Right lobe of liver (tissue), 6 donors: ENCODE data around the gene VWC2. TPM values are rescaled to one million over a fixed set of nuclear protein-coding genes. Genes with fewer than 3 reads are reported as not detected.

Experiments
- ATAC-seq, 4 donors: fragments of 200-7000 bp; cut with Tn5 transposase; one replicate each; pipeline ENCODE4 v1.9.1; 2020; ENCODE audit warnings: mild to moderate bottlenecking in 4 of 4, moderate library complexity in 4 of 4
- DNase-seq, 3 donors: peaks; one replicate each; pipeline ENCODE4 v3.0.0-alpha.2; 2020
- H3K27ac ChIP-seq, 3 donors: fragments of 200-600 bp; one replicate each; pipeline ENCODE4 v1.8.0; 2022
- H3K27me3 ChIP-seq, 2 donors: fragments of 200-600 bp; one replicate each; pipeline ENCODE4 v1.8.0; 2022
- H3K36me3 ChIP-seq, 4 donors: fragments of 200-600 bp; sonication (generic) in 1 of 4; one replicate each; pipeline versions ENCODE4 v1.5.1 to v1.8.0; 2017 to 2022; ENCODE audit warnings: control low read depth in 1 of 4
- H3K4me1 ChIP-seq, 4 donors: fragments of 200-600 bp; sonication (generic) in 1 of 4; one replicate each; pipeline versions ENCODE4 v1.5.1 to v1.8.0; 2017 to 2022; ENCODE audit warnings: control low read depth in 1 of 4
- H3K4me3 ChIP-seq, 3 donors: fragments of 200-600 bp; one replicate each; pipeline ENCODE4 v1.8.0; 2022
- H3K9me3 ChIP-seq, 4 donors: fragments of 200-600 bp; sonication (generic) in 1 of 4; one replicate each; pipeline versions ENCODE4 v1.5.1 to v1.8.0; 2017 to 2022; ENCODE audit warnings: control low read depth in 1 of 4
- CTCF ChIP-seq, 4 donors: fragments of 200-600 bp in 3 of 4; fragments of 450-650 bp in 1 of 4; IDR thresholded peaks; one replicate each; pipeline versions ENCODE4 v1.5.1 to v1.8.0; 2016 to 2022; ENCODE audit warnings: antibody characterized with exemption in 4 of 4, mild to moderate bottlenecking in 2 of 4
- POLR2A ChIP-seq: fragments of 450-650 bp; IDR thresholded peaks from one replicate; pipeline ENCODE4 v1.6.1; 2017; ENCODE audit warnings: antibody characterized with exemption, mild to moderate bottlenecking
- WGBS: methylation state at CpG from one replicate; pipeline ENCODE4 v1.1.6; 2018; ENCODE audit warnings: low coverage, low lambda C conversion rate; ENCODE audit not compliant: insufficient coverage; ENCODE audit errors: missing lambda C conversion rate; 5-methylcytosine and 5-hydroxymethylcytosine counted together
- intact Hi-C, 2 donors: fragments of 100-400 bp; cut with DNase I; formaldehyde crosslinking; loops; one replicate each; pipeline versions ENCODE4 v1.11.2 to v1.14.1; 2022
- total RNA-seq, 6 experiments: library from RNA; depleted of rRNA in 2 of 6; stranded (reverse); fragments of >200 nt in 2 of 6; fragmentation: NEBNext Ultra II Directional in 3 of 6; extraction: Animal tissue kit (Norgen Biotek cat#: 25700) in 3 of 6; gene quantifications; one replicate each; pipeline versions ENCODE4 v1.1.0 to v1.2.4, GENCODE V29; 2016 to 2023
- donor health status: DM: no; HTN: yes; CAD: no.
- donor health status: DM: no; HTN: no; CAD: no.
- donor health status: DM: no; HTN: no; CAD: no.
- donor health status: DM: no; HTN: yes; CAD: no.
- donor health status: DM: no; HTN: yes; CAD: no.

The VWC2 gene
- total RNA-seq, 6 experiments from 2014 or later: not detected

DNA sequence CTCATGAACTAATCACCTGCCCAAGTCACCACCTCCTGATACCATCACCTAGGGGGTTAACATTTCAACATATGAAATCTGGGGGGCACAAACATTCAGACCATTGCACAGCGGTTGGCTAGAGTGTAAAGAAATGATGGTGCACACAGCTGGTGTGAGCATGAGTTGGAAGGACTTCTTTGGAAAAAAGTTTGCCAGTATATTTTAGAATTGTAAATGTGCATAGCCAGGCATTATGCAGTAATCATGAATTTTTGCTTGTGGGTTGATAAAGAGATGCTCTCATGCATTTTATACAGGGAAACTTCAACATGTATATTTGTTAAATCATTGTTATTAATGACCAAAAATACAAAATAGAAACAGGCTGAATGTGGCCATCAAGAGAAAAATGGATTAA lies 100.0 kb downstream of the VWC2 start:
- Histone ChIP-seq H3K9me3 (no peaks in the 10 kb centered on the region), H3K27ac (no peak overlapping the region), H3K4me3 (no peak overlapping the region), H3K36me3 (no peaks in the 10 kb centered on the region), H3K27me3 (no peaks in the 10 kb centered on the region), H3K4me1 (no peaks in the 10 kb centered on the region)
- ATAC-seq: no peak
- no peak for DNase-seq
- TF ChIP-seq CTCF (IDR thresholded peaks at IDR 0.05) (no peak), POLR2A (no peak)
- intact Hi-C loops: no loop called here
- 67% methylated on average over 1 of the region's 1 CpG for WGBS

DNA sequence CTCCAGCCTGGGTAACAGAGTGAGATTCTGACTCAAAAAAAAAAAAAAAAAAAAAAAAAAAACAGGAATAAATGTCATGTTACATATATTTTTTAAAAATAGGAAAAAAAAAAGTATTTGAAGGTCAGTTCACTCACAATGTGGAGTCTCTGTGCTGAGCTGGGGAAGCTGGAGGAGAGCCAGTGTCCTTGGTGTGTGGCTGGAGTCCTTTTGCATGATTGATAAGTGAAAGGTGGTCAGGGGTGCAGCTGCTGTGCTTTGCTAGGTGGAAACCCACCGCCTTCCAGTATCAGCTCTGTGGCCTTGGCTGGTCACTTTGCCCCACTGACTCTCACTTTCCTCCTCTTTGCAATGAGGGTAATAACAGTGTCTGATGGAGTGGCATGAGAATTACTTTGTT lies 101.9 kb downstream of the VWC2 start:
- no peak overlapping the region for H3K27ac ChIP-seq
- ATAC-seq (no peak), DNase-seq (no peak)
- no peaks in the 10 kb centered on the region for H3K9me3 ChIP-seq
- no peak overlapping the region for H3K4me3 ChIP-seq
- H3K36me3 ChIP-seq: no peaks in the 10 kb centered on the region
- 67% methylated on average over 1 of the region's 1 CpG for WGBS
- TF ChIP-seq POLR2A (no peak), CTCF (IDR thresholded peaks at IDR 0.05) (no peak)
- intact Hi-C loops: no loop called here
- no peaks in the 10 kb centered on the region for H3K27me3 ChIP-seq
- no peaks in the 10 kb centered on the region for H3K4me1 ChIP-seq

- WGBS: 35% methylated on average over 3 of the region's 3 CpGs
- H3K4me3 ChIP-seq: no peak overlapping the region
- H3K36me3 ChIP-seq: no peaks in the 10 kb centered on the region
- H3K27ac ChIP-seq: no peak overlapping the region
- H3K4me1 ChIP-seq: no peaks in the 10 kb centered on the region
- H3K27me3 ChIP-seq: no peaks in the 10 kb centered on the region
- no peaks in the 10 kb centered on the region for H3K9me3 ChIP-seq
- DNase-seq: no peak
- TF ChIP-seq POLR2A (no peak), CTCF (IDR thresholded peaks at IDR 0.05) (no peak)
- intact Hi-C loops: no loop called here
- no peak for ATAC-seq
Observed at GRCh38 chr7:49876202-49876601, 102.8 kb downstream of the VWC2 start.

DNA sequence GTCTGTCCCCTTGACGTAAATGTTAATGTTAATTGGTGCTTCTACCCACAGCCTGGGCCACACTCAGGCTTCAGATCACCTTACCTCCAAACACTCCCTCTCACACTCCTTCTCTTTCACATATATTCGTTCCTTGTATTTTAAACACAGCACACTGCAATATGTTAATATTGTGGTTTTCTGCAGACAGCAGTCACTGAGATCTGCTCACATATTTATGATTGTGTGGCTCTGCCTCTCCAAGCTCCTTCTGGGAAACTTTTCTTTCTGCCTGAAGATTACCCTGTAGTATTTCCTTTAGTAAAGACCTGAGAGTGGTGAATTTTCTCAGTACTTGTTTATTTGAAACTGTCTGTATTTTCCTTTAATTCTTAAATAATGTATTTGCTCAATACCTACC lies 104.7 kb downstream of the VWC2 start:
- ATAC-seq (no peak), DNase-seq (no peak)
- H3K4me3 ChIP-seq: no peak overlapping the region
- TF ChIP-seq POLR2A (no peak), CTCF (IDR thresholded peaks at IDR 0.05) (no peak)
- no peaks in the 10 kb centered on the region for H3K4me1 ChIP-seq
- no peaks in the 10 kb centered on the region for H3K9me3 ChIP-seq
- H3K36me3 ChIP-seq: no peaks in the 10 kb centered on the region
- 6% methylated on average over 1 of the region's 2 CpGs for WGBS
- H3K27me3 ChIP-seq: no peaks in the 10 kb centered on the region
- intact Hi-C loops: no loop called here
- H3K27ac ChIP-seq: no peak overlapping the region

- no peak for DNase-seq
- H3K36me3 ChIP-seq: no peaks in the 10 kb centered on the region
- intact Hi-C loops: no loop called here
- H3K4me3 ChIP-seq: no peak overlapping the region
- H3K27me3 ChIP-seq: no peaks in the 10 kb centered on the region
- H3K27ac ChIP-seq: no peak overlapping the region
- WGBS: 32% methylated on average over 3 of the region's 3 CpGs
- H3K9me3 ChIP-seq: no peaks in the 10 kb centered on the region
- no peak for ATAC-seq
- no peaks in the 10 kb centered on the region for H3K4me1 ChIP-seq
- no peak for TF ChIP-seq CTCF (IDR thresholded peaks at IDR 0.05)
- TF ChIP-seq POLR2A: no peak
Observed at GRCh38 chr7:49878627-49879026, 105.2 kb downstream of the VWC2 start.
